Activated naive CD8-positive, alpha-beta T cell (primary cell): ENCODE results near the gene SNX2.
A peak's percentile ranks its signal among the peaks of the same experiment; 100 is the strongest.

ENCODE experiments used
- H3K27ac Mint-ChIP-seq: one replicate; pipeline ENCODE4 v1.8.0; 2021; ENCODE audit warnings: mixed read lengths
- H3K27me3 Mint-ChIP-seq: one replicate; pipeline ENCODE4 v1.8.0; 2021; ENCODE audit warnings: mixed read lengths
- H3K36me3 Mint-ChIP-seq: one replicate; pipeline ENCODE4 v1.8.0; 2021; ENCODE audit warnings: mixed read lengths
- H3K4me1 Mint-ChIP-seq: one replicate; pipeline ENCODE4 v1.8.0; 2021; ENCODE audit warnings: low read depth, mixed read lengths
- H3K4me3 Mint-ChIP-seq: one replicate; pipeline ENCODE4 v1.8.0; 2021; ENCODE audit warnings: mild to moderate bottlenecking, mixed read lengths
- H3K9me3 Mint-ChIP-seq: one replicate; pipeline ENCODE4 v1.8.0; 2021; ENCODE audit warnings: low read depth, mixed read lengths

The SNX2 gene, protein sequence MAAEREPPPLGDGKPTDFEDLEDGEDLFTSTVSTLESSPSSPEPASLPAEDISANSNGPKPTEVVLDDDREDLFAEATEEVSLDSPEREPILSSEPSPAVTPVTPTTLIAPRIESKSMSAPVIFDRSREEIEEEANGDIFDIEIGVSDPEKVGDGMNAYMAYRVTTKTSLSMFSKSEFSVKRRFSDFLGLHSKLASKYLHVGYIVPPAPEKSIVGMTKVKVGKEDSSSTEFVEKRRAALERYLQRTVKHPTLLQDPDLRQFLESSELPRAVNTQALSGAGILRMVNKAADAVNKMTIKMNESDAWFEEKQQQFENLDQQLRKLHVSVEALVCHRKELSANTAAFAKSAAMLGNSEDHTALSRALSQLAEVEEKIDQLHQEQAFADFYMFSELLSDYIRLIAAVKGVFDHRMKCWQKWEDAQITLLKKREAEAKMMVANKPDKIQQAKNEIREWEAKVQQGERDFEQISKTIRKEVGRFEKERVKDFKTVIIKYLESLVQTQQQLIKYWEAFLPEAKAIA

DNA sequence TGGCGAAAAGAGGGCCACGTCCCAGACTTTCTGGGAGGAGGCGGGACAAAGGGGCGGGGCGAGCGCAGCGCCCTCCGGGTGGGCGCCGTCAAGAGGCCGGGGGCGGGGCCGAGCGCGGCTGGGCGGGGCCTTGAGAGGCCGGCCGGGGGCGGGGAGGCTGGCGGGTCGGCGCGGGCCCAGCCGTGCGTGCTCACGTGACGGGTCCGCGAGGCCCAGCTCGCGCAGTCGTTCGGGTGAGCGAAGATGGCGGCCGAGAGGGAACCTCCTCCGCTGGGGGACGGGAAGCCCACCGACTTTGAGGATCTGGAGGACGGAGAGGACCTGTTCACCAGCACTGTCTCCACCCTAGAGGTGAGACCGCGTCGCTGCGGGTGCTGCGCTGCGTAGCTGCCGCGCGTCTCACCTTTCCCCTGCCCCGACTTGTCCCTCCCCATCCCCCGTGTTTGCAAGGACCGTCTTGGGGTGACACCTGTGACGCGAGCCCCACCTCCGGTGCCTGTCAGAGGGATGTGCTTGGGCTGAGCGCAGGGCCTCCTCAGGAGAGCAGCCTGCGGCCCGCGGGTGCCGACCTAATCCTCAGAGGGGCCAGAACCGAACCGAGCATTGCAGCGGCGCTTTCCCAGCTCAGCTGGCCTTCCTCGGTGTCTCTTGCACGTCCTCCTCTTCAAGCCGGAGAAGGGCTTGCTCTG lies at the start of gene SNX2:
Gene SNX2, plus strand, starts transcription at position 220 of the 689 bp plus-strand sequence. Its CDS starts 24 bp downstream, at position 244.
- Mint-ChIP-seq H3K36me3 (peaks cover under 1% of the 10 kb centered on the region), H3K27ac (peak within 1 kb of the TSS; percentile 81), H3K27me3 (no peaks in the 10 kb centered on the region), H3K4me1 (peaks cover 43% of the 10 kb centered on the region), H3K9me3 (no peaks in the 10 kb centered on the region), H3K4me3 (peak within 1 kb of the TSS; percentile 93)

DNA sequence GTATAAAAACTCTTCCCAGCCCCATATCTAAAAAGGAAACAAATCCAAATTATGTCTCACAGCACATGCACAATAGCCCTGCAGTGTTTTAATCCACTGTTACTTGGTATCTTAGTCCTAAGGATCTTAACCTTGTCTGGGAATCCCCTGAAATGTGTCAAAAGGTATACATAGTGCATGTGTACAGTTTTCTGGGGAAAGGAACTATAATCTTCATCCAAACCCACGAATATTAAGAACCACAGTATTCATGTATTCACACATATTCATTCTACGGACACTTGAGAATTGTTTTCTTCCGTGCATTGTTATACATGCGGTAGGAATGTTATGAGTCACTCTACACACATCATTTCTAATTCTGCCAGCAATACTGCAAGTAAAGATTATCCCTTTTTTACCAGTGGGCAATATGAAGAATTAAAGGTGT lies 47.8 kb upstream of the SNX2 start:
- Mint-ChIP-seq H3K36me3 (no peaks in the 10 kb centered on the region), H3K4me1 (no peaks in the 10 kb centered on the region), H3K4me3 (no peak overlapping the region), H3K27ac (no peak overlapping the region), H3K27me3 (peaks cover 7% of the 10 kb centered on the region), H3K9me3 (no peaks in the 10 kb centered on the region)

GRCh38 chr5:122730037-122730436 lies 44.8 kb upstream of the SNX2 start:
- Mint-ChIP-seq H3K27me3 (peaks cover 7% of the 10 kb centered on the region), H3K36me3 (no peaks in the 10 kb centered on the region), H3K4me1 (no peaks in the 10 kb centered on the region), H3K4me3 (no peak overlapping the region), H3K27ac (no peak overlapping the region), H3K9me3 (no peaks in the 10 kb centered on the region)

DNA sequence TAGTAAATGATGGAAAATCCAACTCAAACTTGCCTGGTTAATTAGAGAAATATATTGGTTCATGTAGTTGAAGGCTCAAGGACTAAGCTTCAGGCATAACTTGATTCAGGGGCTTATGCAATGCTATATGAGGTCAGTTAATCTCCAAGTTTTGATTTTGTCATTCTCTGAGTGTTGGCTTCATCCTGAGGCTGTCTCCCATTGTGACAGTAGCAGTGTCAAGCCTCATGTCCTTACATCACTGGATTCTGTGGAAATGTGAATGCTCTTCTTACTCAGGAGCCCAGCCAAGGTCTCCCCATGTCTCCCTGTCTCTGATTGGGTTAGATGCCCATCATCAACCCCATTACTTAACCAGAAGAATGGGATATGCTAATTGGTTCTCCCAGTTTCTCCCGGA lies 44.4 kb upstream of the SNX2 start:
- Mint-ChIP-seq H3K9me3 (no peaks in the 10 kb centered on the region), H3K4me3 (no peak overlapping the region)

DNA sequence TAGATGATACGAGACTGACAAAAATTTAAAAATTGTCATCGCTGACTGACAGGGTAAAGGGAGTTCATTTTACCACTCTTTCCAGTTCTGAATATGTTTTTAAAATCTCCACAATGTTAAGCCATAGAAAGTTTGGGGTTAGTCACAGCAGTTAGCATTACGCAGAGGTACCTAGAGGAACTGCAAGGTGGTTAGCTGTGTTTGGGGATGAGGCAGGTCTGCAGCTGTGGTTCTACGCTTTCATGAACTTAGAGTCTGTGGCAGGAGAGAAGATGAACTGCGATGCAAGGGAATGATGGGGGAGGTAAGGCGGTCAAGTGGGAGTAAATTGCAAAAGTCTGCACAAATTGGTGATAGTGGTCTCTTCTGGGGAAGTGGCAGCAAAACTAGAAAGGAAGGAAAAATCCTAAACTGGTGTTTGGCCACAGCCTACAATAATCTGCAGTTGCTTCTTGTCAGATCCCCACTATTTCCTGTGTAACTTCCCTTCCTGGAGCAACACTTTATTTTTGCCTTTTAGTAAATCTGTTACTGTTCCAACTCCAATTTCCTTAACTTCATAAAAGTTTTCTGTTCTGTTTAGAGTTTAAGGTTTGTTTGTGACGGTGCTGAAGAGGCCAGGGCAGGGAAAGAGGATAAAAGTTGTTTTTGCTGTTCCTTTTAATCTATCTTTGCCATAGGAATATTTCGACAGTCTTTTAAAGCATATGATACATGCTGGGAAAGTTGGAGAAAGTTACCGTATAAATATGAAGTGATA lies 38.6 kb upstream of the SNX2 start:
- Mint-ChIP-seq H3K27me3 (peaks cover 3% of the 10 kb centered on the region), H3K9me3 (no peaks in the 10 kb centered on the region), H3K4me3 (no peak overlapping the region), H3K4me1 (no peaks in the 10 kb centered on the region), H3K36me3 (no peaks in the 10 kb centered on the region), H3K27ac (no peak overlapping the region)

More for the DNA sequence above, 44.4 kb upstream of the SNX2 start:
- peaks cover 7% of the 10 kb centered on the region for H3K27me3 Mint-ChIP-seq
- no peak overlapping the region for H3K27ac Mint-ChIP-seq
- no peaks in the 10 kb centered on the region for H3K36me3 Mint-ChIP-seq
- H3K4me1 Mint-ChIP-seq: no peaks in the 10 kb centered on the region

DNA sequence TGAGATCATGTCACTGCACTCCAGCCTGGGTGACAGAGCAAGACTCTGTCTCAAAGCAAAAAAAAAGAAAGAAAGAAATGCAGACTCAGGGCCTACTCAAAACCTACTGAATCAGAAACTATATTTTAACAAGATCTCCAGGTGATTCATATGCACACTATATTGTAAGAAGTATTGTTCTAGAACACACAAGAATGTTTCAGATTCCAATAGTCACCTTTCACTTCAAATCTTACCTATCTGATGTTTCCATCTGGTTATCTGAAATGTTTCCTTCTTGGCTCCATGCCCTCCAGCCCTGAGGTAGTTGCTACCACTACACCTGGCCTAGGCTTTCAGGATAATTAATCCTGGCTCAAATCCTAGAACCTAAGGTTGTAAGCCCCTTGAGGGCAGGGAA lies 36.8 kb upstream of the SNX2 start:
- no peaks in the 10 kb centered on the region for H3K4me1 Mint-ChIP-seq
- no peaks in the 10 kb centered on the region for H3K9me3 Mint-ChIP-seq
- H3K36me3 Mint-ChIP-seq: no peaks in the 10 kb centered on the region
- no peak overlapping the region for H3K4me3 Mint-ChIP-seq
- H3K27ac Mint-ChIP-seq: no peak overlapping the region
- H3K27me3 Mint-ChIP-seq: peaks cover 3% of the 10 kb centered on the region

DNA sequence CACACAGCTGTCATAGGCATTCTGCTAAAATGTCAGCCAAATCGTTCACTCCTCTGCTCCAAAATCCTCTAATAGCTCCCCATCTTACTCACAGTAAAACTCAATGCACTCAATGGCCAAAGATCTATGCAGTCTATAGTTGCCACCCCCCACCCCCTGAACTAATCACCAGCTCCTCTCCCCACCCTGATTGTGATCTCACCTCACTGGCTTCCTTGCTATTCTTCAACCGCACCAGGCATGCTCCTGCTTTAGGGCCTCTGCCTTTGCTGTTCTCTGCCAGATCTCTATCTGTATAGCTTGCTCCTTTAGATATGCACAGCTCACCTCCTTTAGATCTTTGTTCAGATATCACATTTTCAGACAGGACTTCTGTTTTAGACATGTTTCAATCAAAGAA lies 33.2 kb upstream of the SNX2 start:
- no peaks in the 10 kb centered on the region for H3K4me1 Mint-ChIP-seq
- no peak overlapping the region for H3K27ac Mint-ChIP-seq
- peaks cover 1% of the 10 kb centered on the region for H3K27me3 Mint-ChIP-seq
- no peaks in the 10 kb centered on the region for H3K9me3 Mint-ChIP-seq
- H3K36me3 Mint-ChIP-seq: no peaks in the 10 kb centered on the region
- no peak overlapping the region for H3K4me3 Mint-ChIP-seq

GRCh38 chr5:122743261-122743660 lies 31.6 kb upstream of the SNX2 start:
- Mint-ChIP-seq H3K4me3 (no peak overlapping the region), H3K27me3 (peaks cover 1% of the 10 kb centered on the region), H3K4me1 (no peaks in the 10 kb centered on the region), H3K36me3 (no peaks in the 10 kb centered on the region), H3K9me3 (no peaks in the 10 kb centered on the region), H3K27ac (no peak overlapping the region)

- peaks cover under 1% of the 10 kb centered on the region for H3K27me3 Mint-ChIP-seq
- no peak overlapping the region for H3K27ac Mint-ChIP-seq
- no peaks in the 10 kb centered on the region for H3K36me3 Mint-ChIP-seq
- no peak overlapping the region for H3K4me3 Mint-ChIP-seq
- H3K4me1 Mint-ChIP-seq: no peaks in the 10 kb centered on the region
- H3K9me3 Mint-ChIP-seq: no peaks in the 10 kb centered on the region
These were observed 29.3 kb upstream of the SNX2 start for GRCh38 chr5:122745597-122745996.

DNA sequence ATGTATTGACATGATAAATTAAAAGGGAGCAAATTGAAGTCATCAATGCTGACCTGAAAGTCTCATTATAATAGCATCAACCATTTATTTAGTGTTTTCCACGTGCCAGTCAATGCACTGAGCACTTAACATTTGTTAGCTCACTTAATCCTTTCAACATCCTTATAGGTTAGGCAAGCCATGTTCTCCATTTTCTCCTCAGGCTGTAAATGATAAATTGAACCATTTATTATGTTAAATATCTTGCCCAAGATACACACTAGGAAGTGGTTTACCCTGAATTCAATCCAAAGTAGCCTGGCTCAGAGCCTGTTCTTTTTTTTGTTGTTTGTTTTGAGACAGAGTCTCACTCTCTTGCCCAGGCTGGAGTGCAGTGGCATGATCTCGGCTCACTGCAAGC lies 25.0 kb upstream of the SNX2 start:
- H3K9me3 Mint-ChIP-seq: no peaks in the 10 kb centered on the region
- H3K27me3 Mint-ChIP-seq: peaks cover 9% of the 10 kb centered on the region
- no peak overlapping the region for H3K27ac Mint-ChIP-seq
- H3K36me3 Mint-ChIP-seq: no peaks in the 10 kb centered on the region
- no peak overlapping the region for H3K4me3 Mint-ChIP-seq
- no peaks in the 10 kb centered on the region for H3K4me1 Mint-ChIP-seq

DNA sequence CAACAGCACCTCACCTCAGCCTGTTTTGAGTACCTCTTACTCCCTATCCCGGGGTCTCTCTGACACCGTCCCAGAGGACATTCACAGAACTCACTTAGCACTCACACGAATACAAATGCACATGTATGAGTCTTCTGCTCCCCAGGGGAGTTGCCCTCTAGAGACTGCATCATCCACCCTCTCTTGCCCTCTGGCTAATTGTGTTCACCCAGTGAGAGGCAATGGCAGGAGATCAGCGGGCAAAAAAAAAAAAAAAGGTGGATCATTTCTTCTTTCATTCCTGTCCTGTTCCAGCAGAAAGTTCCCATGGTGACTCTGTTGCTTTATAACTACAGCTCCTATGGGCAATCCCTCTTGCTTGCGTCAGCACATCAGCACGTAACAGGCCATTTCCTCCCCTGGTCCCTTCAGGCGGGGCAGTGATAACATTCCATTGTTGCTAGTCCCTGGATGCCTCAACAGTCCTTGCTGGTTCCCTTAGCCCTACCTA lies 23.5 kb upstream of the SNX2 start:
- H3K27ac Mint-ChIP-seq: no peak overlapping the region
- H3K27me3 Mint-ChIP-seq: peaks cover 9% of the 10 kb centered on the region
- H3K4me1 Mint-ChIP-seq: peaks cover 3% of the 10 kb centered on the region
- no peak overlapping the region for H3K4me3 Mint-ChIP-seq
- no peaks in the 10 kb centered on the region for H3K9me3 Mint-ChIP-seq
- no peaks in the 10 kb centered on the region for H3K36me3 Mint-ChIP-seq

DNA sequence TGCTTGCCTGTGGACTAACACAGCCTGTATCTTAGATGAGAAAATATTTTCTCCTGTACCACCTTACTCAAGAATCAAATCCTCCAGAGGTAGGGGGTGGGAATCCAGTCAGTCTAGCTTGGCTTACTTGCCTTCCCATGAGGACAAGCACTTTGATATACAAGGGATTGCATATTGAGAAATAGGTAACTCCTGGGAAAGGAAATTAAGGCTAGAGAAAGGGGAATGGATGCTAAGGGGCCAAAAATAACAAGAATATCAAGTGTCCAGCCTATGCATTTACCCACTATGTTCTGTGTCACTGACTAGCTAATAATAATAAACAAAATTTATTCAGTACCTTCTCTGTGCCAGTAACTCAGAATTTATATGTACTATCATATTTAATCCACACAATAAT lies 21.4 kb upstream of the SNX2 start:
- Mint-ChIP-seq H3K36me3 (no peaks in the 10 kb centered on the region), H3K27ac (no peak overlapping the region), H3K4me3 (no peak overlapping the region), H3K9me3 (no peaks in the 10 kb centered on the region), H3K27me3 (peaks cover 9% of the 10 kb centered on the region), H3K4me1 (peaks cover 4% of the 10 kb centered on the region)

GRCh38 chr5:122755783-122756182 lies 19.1 kb upstream of the SNX2 start:
- H3K4me3 Mint-ChIP-seq: no peak overlapping the region
- H3K36me3 Mint-ChIP-seq: no peaks in the 10 kb centered on the region
- peak overlapping the region; percentile 67 for H3K27ac Mint-ChIP-seq

DNA sequence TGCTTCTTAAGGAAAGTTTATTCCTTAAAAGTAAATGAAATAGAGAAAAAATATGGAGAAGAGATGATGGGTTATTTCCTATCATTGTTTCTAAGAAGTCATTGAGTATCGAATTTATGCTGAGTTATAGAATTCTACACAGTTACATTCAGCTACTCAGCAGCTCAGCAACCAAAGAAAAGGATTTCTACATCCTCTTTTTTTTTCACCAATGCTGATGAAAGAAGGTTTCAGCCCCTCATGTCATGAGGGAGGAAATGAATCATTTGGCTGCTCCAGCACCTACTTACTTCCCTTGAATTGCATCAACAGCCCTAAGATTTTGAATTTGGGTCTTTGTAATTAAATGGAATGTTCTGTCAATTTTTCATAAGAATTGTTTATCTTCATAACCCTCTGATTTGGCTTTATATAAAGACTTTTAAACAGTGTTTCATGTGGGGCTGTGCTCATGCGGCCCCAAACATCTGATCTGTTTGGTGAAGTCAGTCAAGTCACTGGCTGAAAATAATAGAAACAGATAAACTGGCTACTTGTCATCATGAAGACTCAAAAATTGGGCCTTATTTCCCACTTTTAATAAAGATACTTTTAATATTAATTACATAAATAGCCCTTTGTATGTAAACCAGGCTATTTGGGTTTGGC lies 18.5 kb upstream of the SNX2 start:
- Mint-ChIP-seq H3K4me1 (peaks cover 4% of the 10 kb centered on the region), H3K36me3 (no peaks in the 10 kb centered on the region), H3K27ac (peak overlapping the region; percentile 67), H3K27me3 (peaks cover 6% of the 10 kb centered on the region), H3K9me3 (no peaks in the 10 kb centered on the region), H3K4me3 (no peak overlapping the region)

More at GRCh38 chr5:122755783-122756182, 19.1 kb upstream of the SNX2 start:
- peaks cover 9% of the 10 kb centered on the region for H3K27me3 Mint-ChIP-seq
- peaks cover 4% of the 10 kb centered on the region for H3K4me1 Mint-ChIP-seq
- H3K9me3 Mint-ChIP-seq: no peaks in the 10 kb centered on the region
